ENCODE measurements around the gene G3BP1. TPM values are rescaled to one million over a fixed set of nuclear protein-coding genes. Genes with fewer than 3 reads are reported as not detected.
A peak's percentile ranks its signal among the peaks of the same experiment; 100 is the strongest.
"Not testable (repeated sequence)": the region's sequence is repeated elsewhere in the genome, so short reads cannot be mapped to it uniquely, and the experiment has no call there.

Gene G3BP1
- polyA plus RNA-seq (2013, experiment 1 of 2), result 172 TPM
- 164 TPM for polyA plus RNA-seq (2013, experiment 2 of 2)

DNA sequence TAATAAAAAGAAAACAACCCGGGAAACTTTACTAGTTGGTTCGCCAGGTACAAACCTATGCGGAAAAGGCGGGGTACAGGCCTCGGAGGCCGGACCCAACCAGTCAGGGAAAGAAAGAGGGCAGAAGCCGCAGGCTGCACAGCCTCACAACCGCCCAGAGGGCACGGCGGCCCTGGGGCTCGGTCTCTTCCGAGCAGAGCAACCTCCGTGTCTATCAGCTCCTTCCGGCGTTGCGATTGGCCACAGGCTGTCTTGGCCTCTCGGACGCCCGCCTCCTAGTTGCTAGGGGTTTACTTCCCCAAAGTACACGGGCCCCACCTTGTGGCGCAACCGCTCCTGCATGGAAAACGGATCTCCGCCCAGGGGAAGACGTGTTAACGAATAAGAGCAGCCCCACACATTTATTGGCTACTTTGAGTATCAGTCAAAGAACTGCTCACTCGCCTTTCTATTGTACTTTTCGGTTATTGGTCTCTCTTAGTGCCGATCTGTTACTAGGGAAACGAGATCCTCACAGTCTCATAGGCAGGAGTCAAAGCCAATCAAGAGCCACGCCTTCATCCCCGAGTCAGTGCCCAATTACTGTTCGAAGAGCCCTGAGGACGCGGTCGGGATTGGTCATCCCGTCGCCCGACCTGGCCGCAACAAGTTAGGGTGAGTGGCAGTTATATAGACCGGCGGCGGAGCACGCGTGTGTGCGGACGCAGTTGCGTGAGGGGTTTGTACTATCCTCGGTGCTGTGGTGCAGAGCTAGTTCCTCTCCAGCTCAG, at the start of gene G3BP1:
G3BP1 (plus strand) TSS at position 696 of the 770 bp plus-strand sequence. CDS start 14,667 bp downstream, outside the sequence.
- Histone ChIP-seq H3K36me3 (ENCODE audit: insufficient read depth, low read length) (peaks cover 24% of the 10 kb centered on the region), H3K27me3 (ENCODE audit: insufficient read depth, low read length) (no peaks in the 10 kb centered on the region), H3K4me1 (ENCODE audit: insufficient read depth, low read length) (peaks cover 37% of the 10 kb centered on the region), H3K4me3 (ENCODE audit: low read length) (peak within 1 kb of the TSS; percentile 98), H3K9me3 (ENCODE audit: insufficient read depth, low read depth, low read length) (no peaks in the 10 kb centered on the region), H3K9ac (ENCODE audit: low read depth, low read length) (peak within 1 kb of the TSS; percentile 94), H3K27ac (ENCODE audit: low read depth, low read length) (peak within 1 kb of the TSS; percentile 98)
- WGBS, result under 1% methylated on average over 49 of the region's 49 CpGs

- Histone ChIP-seq H3K27me3 (ENCODE audit: insufficient read depth, low read length) (no peaks in the 10 kb centered on the region), H3K27ac (ENCODE audit: low read depth, low read length) (no peak overlapping the region), H3K9ac (ENCODE audit: low read depth, low read length) (no peak overlapping the region), H3K4me1 (ENCODE audit: insufficient read depth, low read length) (peaks cover 14% of the 10 kb centered on the region), H3K9me3 (ENCODE audit: insufficient read depth, low read depth, low read length) (no peaks in the 10 kb centered on the region), H3K36me3 (ENCODE audit: insufficient read depth, low read length) (no peaks in the 10 kb centered on the region), H3K4me3 (ENCODE audit: low read length) (no peak overlapping the region)
Measured at GRCh38 chr5:151722546-151722945, 49.2 kb upstream of the G3BP1 start.

GRCh38 chr5:151724360-151724759, 47.4 kb upstream of the G3BP1 start:
- WGBS, result 93% methylated on average over 2 of the region's 2 CpGs
- Histone ChIP-seq H3K27ac (ENCODE audit: low read depth, low read length) (no peak overlapping the region), H3K36me3 (ENCODE audit: insufficient read depth, low read length) (no peaks in the 10 kb centered on the region), H3K4me3 (ENCODE audit: low read length) (no peak overlapping the region), H3K27me3 (ENCODE audit: insufficient read depth, low read length) (no peaks in the 10 kb centered on the region), H3K9ac (ENCODE audit: low read depth, low read length) (no peak overlapping the region), H3K4me1 (ENCODE audit: insufficient read depth, low read length) (peaks cover 14% of the 10 kb centered on the region), H3K9me3 (ENCODE audit: insufficient read depth, low read depth, low read length) (0 out of 2 replicates have a peak, but pooled peaks cover 6% of the 10 kb centered on the region)

- not testable (repeated sequence) for H3K4me1 ChIP-seq (ENCODE audit: insufficient read depth, low read length); H3K4me3 ChIP-seq (ENCODE audit: low read length); H3K36me3 ChIP-seq (ENCODE audit: insufficient read depth, low read length); H3K27me3 ChIP-seq (ENCODE audit: insufficient read depth, low read length); H3K9ac ChIP-seq (ENCODE audit: low read depth, low read length); H3K27ac ChIP-seq (ENCODE audit: low read depth, low read length)
- 81% methylated on average over 5 of the region's 5 CpGs for WGBS
- peaks cover 19% of the 10 kb centered on the region for H3K9me3 ChIP-seq (ENCODE audit: insufficient read depth, low read depth, low read length)
Measured at GRCh38 chr5:151729597-151729996, 42.2 kb upstream of the G3BP1 start.

DNA sequence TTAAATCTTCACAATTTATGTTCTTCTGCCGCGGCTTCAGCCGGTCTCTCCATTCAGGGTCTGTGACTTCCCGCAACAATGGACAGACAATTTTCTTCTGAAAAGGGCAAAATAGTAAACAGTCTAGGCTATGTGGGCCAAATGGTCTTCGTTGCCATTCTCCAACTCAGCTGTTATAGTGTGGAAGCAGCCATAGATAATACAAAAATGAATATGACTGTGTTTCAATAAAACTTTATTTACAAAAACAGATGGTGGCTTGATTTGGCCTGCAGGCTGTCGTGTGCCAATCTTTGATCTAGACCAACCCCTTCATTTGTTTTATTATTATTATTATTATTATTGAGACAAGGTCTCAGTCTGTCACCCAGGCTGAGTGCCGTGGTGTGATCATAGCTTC, 41.4 kb upstream of the G3BP1 start:
- H3K9me3 ChIP-seq (ENCODE audit: insufficient read depth, low read depth, low read length), result peaks cover 19% of the 10 kb centered on the region
- no peaks in the 10 kb centered on the region for H3K4me1 ChIP-seq (ENCODE audit: insufficient read depth, low read length)
- no peaks in the 10 kb centered on the region for H3K36me3 ChIP-seq (ENCODE audit: insufficient read depth, low read length)
- no peak overlapping the region for H3K9ac ChIP-seq (ENCODE audit: low read depth, low read length)
- H3K4me3 ChIP-seq (ENCODE audit: low read length), result no peak overlapping the region
- H3K27me3 ChIP-seq (ENCODE audit: insufficient read depth, low read length), result no peaks in the 10 kb centered on the region
- H3K27ac ChIP-seq (ENCODE audit: low read depth, low read length), result no peak overlapping the region
- WGBS, result 97% methylated on average over 6 of the region's 7 CpGs

DNA sequence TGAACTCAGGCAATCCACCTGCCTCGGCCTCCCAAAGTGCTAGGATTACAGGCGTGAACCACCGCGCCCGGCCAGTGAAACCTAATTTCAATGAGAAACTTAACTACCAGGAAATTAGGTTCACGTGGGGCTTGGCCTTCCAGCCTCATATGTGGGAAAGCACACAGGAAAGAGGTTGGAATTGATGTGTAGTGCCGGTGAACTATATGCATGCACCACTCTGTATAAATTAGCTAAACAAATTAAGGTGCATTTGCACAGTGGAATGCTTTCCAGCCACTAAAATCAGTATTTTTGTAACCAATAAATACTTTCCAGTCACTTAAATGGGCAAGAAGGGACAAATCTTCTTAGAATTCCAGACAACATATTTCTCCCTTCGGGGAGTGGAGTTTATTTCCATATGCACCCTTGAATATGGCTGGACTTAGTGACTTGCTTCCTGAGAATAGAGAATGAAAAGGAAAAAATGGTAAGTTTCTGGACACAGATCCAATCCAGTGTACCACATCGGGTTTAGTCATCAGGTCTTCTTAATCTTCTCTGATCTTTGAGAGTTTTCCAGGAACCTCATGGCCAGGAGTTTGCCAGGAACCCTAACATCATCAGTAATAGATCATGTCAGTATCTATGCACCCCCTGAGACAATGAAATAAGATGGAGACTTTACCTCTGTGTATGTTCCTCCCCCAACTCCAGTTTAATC, 38.2 kb upstream of the G3BP1 start:
- Histone ChIP-seq H3K27ac (ENCODE audit: low read depth, low read length) (no peak overlapping the region), H3K36me3 (ENCODE audit: insufficient read depth, low read length) (no peaks in the 10 kb centered on the region), H3K4me1 (ENCODE audit: insufficient read depth, low read length) (no peaks in the 10 kb centered on the region), H3K9ac (ENCODE audit: low read depth, low read length) (no peak overlapping the region), H3K9me3 (ENCODE audit: insufficient read depth, low read depth, low read length) (peaks cover 19% of the 10 kb centered on the region), H3K27me3 (ENCODE audit: insufficient read depth, low read length) (no peaks in the 10 kb centered on the region), H3K4me3 (ENCODE audit: low read length) (no peak overlapping the region)
- 94% methylated on average over 9 of the region's 9 CpGs for WGBS

- WGBS, result 95% methylated on average over 3 of the region's 3 CpGs
- Histone ChIP-seq H3K36me3 (ENCODE audit: insufficient read depth, low read length) (no peaks in the 10 kb centered on the region), H3K27me3 (ENCODE audit: insufficient read depth, low read length) (no peaks in the 10 kb centered on the region), H3K9me3 (ENCODE audit: insufficient read depth, low read depth, low read length) (peaks cover 16% of the 10 kb centered on the region), H3K9ac (ENCODE audit: low read depth, low read length) (no peak overlapping the region), H3K27ac (ENCODE audit: low read depth, low read length) (no peak overlapping the region), H3K4me3 (ENCODE audit: low read length) (no peak overlapping the region), H3K4me1 (ENCODE audit: insufficient read depth, low read length) (no peaks in the 10 kb centered on the region)
Measured at GRCh38 chr5:151734064-151734408, 37.7 kb upstream of the G3BP1 start.

DNA sequence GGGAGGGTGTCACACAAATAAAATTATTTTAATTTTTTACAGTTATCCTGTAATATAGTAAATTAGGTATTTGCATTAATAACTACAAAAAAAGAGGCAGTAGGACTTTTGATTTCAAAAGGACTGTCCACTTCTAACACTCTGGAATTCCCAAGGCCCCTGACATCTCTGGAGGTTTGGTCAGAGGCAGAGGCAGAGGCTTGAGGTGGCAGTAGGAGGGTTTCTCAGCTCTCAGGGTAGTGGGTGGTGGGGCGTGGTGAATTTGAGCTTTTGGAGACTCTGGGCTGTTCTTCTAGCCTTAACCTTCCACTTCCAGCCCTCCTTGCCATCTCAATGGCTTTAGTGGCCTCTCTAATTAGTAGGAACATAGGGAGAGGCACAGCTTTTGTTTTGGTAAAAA, 36.1 kb upstream of the G3BP1 start:
- 83% methylated on average over 1 of the region's 1 CpG for WGBS

DNA sequence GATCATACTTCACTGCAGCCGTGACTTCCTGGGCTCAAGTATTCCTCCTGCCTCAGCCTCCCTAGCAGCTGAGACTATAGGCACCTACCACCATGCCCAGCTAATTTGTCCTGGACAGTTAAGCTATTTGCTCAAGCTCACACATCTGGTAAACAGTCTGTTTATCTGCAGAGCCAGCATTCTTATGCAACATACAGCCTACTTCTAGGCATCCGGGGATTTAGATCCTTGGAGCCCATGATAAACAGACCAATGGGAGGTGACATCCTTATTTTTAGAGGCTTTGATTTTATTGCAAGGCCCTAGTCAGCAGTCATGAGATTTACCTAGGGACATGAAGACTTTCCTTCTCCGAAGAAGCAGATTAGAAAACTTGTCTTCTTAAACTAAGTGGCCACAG, 34.3 kb upstream of the G3BP1 start:
- Histone ChIP-seq H3K9me3 (ENCODE audit: insufficient read depth, low read depth, low read length) (no peaks in the 10 kb centered on the region), H3K4me3 (ENCODE audit: low read length) (no peak overlapping the region), H3K27me3 (ENCODE audit: insufficient read depth, low read length) (no peaks in the 10 kb centered on the region), H3K4me1 (ENCODE audit: insufficient read depth, low read length) (peaks cover 17% of the 10 kb centered on the region), H3K27ac (ENCODE audit: low read depth, low read length) (no peak overlapping the region), H3K36me3 (ENCODE audit: insufficient read depth, low read length) (no peaks in the 10 kb centered on the region), H3K9ac (ENCODE audit: low read depth, low read length) (no peak overlapping the region)
- WGBS, result 72% methylated on average over 3 of the region's 3 CpGs

More for the DNA sequence above, 36.1 kb upstream of the G3BP1 start:
- H3K27me3 ChIP-seq (ENCODE audit: insufficient read depth, low read length), result no peaks in the 10 kb centered on the region
- no peak overlapping the region for H3K27ac ChIP-seq (ENCODE audit: low read depth, low read length)
- H3K9me3 ChIP-seq (ENCODE audit: insufficient read depth, low read depth, low read length), result 0 out of 2 replicates have a peak, but pooled peaks cover under 1% of the 10 kb centered on the region
- H3K4me3 ChIP-seq (ENCODE audit: low read length), result no peak overlapping the region
- H3K4me1 ChIP-seq (ENCODE audit: insufficient read depth, low read length), result peaks cover 13% of the 10 kb centered on the region
- H3K36me3 ChIP-seq (ENCODE audit: insufficient read depth, low read length), result no peaks in the 10 kb centered on the region
- no peak overlapping the region for H3K9ac ChIP-seq (ENCODE audit: low read depth, low read length)

DNA sequence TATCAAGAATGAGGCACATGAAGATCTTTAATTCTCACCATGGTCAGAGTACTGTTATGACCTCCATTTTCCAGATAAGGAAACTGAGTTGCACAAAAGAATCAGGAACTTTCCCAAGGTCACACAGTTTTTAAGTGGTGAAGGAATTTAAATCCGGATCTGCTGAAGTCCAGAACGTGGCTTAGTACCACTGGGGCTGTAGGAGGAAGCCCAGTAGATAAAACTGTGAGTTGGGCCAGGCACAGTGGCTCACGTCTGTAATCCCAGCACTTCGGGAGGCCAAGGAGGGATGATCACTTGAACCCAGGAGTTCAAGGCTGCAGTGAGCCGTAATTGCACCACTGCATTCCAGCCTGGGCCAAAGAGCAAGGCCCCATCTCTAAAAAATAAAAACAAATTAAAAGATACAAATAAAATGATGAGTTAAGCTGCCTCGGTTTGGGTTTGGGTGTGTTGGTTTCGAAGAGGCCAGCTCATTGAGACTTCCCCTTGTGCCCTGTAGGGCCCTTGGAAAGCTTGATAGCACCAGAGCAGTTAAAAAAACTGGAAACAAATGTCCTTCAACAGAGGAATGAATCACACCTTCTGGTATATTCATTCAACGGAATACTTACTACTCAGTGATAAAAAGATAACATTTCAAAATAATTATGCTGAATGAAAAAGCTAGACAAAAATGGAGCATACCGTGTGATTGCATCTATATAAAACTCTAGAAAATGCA, 33.5 kb upstream of the G3BP1 start:
- Histone ChIP-seq H3K27ac (ENCODE audit: low read depth, low read length) (no peak overlapping the region), H3K27me3 (ENCODE audit: insufficient read depth, low read length) (no peaks in the 10 kb centered on the region), H3K4me1 (ENCODE audit: insufficient read depth, low read length) (peaks cover 17% of the 10 kb centered on the region), H3K9me3 (ENCODE audit: insufficient read depth, low read depth, low read length) (no peaks in the 10 kb centered on the region), H3K9ac (ENCODE audit: low read depth, low read length) (no peak overlapping the region), H3K4me3 (ENCODE audit: low read length) (no peak overlapping the region), H3K36me3 (ENCODE audit: insufficient read depth, low read length) (no peaks in the 10 kb centered on the region)
- 84% methylated on average over 9 of the region's 9 CpGs for WGBS

GRCh38 chr5:151739395-151739794, 32.4 kb upstream of the G3BP1 start:
- H3K36me3 ChIP-seq (ENCODE audit: insufficient read depth, low read length), result peaks cover 9% of the 10 kb centered on the region
- H3K27me3 ChIP-seq (ENCODE audit: insufficient read depth, low read length), result no peaks in the 10 kb centered on the region
- peak overlapping the region; percentile 69 for H3K27ac ChIP-seq (ENCODE audit: low read depth, low read length)
- H3K9ac ChIP-seq (ENCODE audit: low read depth, low read length), result no peak overlapping the region; the same call in 1 of the 2 replicates
- WGBS, result 76% methylated on average over 2 of the region's 2 CpGs
- no peaks in the 10 kb centered on the region for H3K9me3 ChIP-seq (ENCODE audit: insufficient read depth, low read depth, low read length)
- H3K4me3 ChIP-seq (ENCODE audit: low read length), result no peak overlapping the region
- peaks cover 17% of the 10 kb centered on the region for H3K4me1 ChIP-seq (ENCODE audit: insufficient read depth, low read length)

Data from HUES64 (cell line).